Measurements from ENCODE around the gene ANKRD34B.

GRCh38 chr5:80568251-80568650 is 1.8 kb downstream of the ANKRD34B start:
- TF ChIP-seq, protein P1, sequence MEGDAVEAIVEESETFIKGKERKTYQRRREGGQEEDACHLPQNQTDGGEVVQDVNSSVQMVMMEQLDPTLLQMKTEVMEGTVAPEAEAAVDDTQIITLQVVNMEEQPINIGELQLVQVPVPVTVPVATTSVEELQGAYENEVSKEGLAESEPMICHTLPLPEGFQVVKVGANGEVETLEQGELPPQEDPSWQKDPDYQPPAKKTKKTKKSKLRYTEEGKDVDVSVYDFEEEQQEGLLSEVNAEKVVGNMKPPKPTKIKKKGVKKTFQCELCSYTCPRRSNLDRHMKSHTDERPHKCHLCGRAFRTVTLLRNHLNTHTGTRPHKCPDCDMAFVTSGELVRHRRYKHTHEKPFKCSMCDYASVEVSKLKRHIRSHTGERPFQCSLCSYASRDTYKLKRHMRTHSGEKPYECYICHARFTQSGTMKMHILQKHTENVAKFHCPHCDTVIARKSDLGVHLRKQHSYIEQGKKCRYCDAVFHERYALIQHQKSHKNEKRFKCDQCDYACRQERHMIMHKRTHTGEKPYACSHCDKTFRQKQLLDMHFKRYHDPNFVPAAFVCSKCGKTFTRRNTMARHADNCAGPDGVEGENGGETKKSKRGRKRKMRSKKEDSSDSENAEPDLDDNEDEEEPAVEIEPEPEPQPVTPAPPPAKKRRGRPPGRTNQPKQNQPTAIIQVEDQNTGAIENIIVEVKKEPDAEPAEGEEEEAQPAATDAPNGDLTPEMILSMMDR (conservative IDR thresholded peaks at IDR 0.05; ENCODE audit: low read depth, low read length), result no peak
- no peak for TF ChIP-seq EZH2 (IDR thresholded peaks at IDR 0.05; ENCODE audit: borderline replicate concordance, low read depth, low read length, poor library complexity, severe bottlenecking)

Data from A673 (cell line).